ENCODE data around the gene NOTCH4. TPM values are rescaled to one million over a fixed set of nuclear protein-coding genes. Genes with fewer than 3 reads are reported as not detected.

The NOTCH4 gene
- total and polyA plus RNA-seq, 9 of the 15 experiments (the other 6 are each of a cell fraction or from before 2014, with no cell fraction given): 0.24 to 4.3 (median 1.7) TPM

DNA sequence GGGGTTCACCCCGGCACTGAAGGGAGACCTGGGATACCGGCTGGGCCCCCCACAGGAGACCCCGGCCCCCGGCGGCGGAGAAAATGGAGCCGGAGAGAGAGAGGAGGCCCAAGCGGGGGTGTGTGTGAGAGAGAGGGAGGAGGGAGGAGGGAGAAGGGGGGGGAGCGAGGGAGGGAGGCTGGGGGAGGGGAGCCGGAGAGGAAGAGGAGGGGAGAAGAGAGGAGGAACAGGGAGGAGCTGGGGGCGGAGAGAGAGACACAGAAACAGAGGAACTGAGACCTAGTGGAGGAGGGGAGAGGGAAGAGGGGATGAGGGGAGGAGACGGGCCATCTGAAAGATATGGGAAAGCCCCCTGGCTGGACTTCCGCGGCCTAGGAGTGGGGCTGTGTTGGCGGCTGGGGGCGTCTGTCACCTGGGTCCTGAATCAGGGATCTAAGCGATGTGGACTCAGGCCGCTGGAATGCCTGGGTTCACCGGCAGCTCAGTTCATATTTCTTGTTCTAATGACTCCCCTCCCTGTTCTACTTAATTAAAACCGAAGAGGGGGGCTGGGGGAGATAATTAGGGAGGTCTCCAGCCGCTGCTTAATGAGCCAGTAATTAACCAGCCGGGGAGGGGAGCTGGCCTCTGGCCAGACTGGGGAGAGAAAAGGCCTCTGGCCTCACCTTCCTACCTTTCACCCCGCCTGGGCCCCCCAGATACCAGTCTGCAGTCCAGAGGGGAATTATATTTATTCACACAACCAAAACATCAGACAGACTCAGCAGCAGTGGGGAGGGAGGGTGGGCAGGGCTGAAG is 33.6 kb downstream of the NOTCH4 start, which contains the start of gene PBX2 (continued):
- TF ChIP-seq SRSF9 (IDR thresholded peaks at IDR 0.05; ENCODE audit: borderline replicate concordance, low read depth, low read length) (no peak), ZNF668 (CRISPR knock-in tag; IDR thresholded peaks at IDR 0.05) (no peak), FUS (optimal IDR thresholded peaks at IDR 0.05; ENCODE audit: low read depth, low read length) (no peak), HNRNPLL (IDR thresholded peaks at IDR 0.05; ENCODE audit: low read depth, low read length, poor library complexity, severe bottlenecking) (no peak), ZFX (CRISPR knock-in tag; IDR thresholded peaks at IDR 0.05) (peak; percentile 72), ZNF146 (CRISPR knock-in tag; IDR thresholded peaks at IDR 0.05; ENCODE audit: unreplicated experiment) (no peak), ZNF766 (CRISPR knock-in tag; conservative IDR thresholded peaks at IDR 0.05) (0 out of 2 replicates have a peak, but pooled peaks have one; percentile 26), NEUROD1 (IDR thresholded peaks at IDR 0.05; ENCODE audit: borderline replicate concordance, low read depth, low read length, partially characterized antibody) (no peak), LARP7 (IDR thresholded peaks at IDR 0.05) (no peak), ZNF124 (CRISPR knock-in tag; IDR thresholded peaks at IDR 0.05) (no peak), GATAD2A (IDR thresholded peaks at IDR 0.05) (peak; percentile 96), HIVEP1 (CRISPR knock-in tag; IDR thresholded peaks at IDR 0.05) (no peak), FOSL1 (tag; conservative IDR thresholded peaks at IDR 0.05) (0 out of 2 replicates have a peak, but pooled peaks have one; percentile 29), KLF6 (CRISPR knock-in tag; IDR thresholded peaks at IDR 0.05; ENCODE audit: borderline replicate concordance) (0 out of 2 replicates have a peak, but pooled peaks have one; percentile 16), NR3C1 (CRISPR knock-in tag; IDR thresholded peaks at IDR 0.05) (no peak), ZNF311 (CRISPR knock-in tag; IDR thresholded peaks at IDR 0.05) (no peak), CC2D1A (IDR thresholded peaks at IDR 0.05) (no peak), ZNF354B (CRISPR knock-in tag; IDR thresholded peaks at IDR 0.05) (no peak), TAL1 (IDR thresholded peaks at IDR 0.05) (no peak), PHB2 (IDR thresholded peaks at IDR 0.05; ENCODE audit: low read depth) (no peak), ARNT (IDR thresholded peaks at IDR 0.05) (peak; percentile 31 to 70; a peak in 1 of 4 replicates), KAT7 (CRISPR knock-in tag; IDR thresholded peaks at IDR 0.05; ENCODE audit: borderline replicate concordance) (no peak), KDM5B (IDR thresholded peaks at IDR 0.05; ENCODE audit: insufficient replicate concordance, low read depth, low read length) (peak; percentile 14), RFX1 (IDR thresholded peaks at IDR 0.05) (no peak), DACH1 (IDR thresholded peaks at IDR 0.05; ENCODE audit: partially characterized antibody) (peak; percentile 87), RHOXF2B (CRISPR knock-in tag; conservative IDR thresholded peaks at IDR 0.05) (0 out of 2 replicates have a peak, but pooled peaks have one; percentile 9), RNF2 (IDR thresholded peaks at IDR 0.05) (no peak; the same call in 1 of the 2 replicates), PCBP2 (IDR thresholded peaks at IDR 0.05; ENCODE audit: low read depth, low read length, poor library complexity, severe bottlenecking) (no peak), MAFF (IDR thresholded peaks at IDR 0.05; ENCODE audit: low read length) (no peak)
- TF ChIP-seq, protein P1, sequence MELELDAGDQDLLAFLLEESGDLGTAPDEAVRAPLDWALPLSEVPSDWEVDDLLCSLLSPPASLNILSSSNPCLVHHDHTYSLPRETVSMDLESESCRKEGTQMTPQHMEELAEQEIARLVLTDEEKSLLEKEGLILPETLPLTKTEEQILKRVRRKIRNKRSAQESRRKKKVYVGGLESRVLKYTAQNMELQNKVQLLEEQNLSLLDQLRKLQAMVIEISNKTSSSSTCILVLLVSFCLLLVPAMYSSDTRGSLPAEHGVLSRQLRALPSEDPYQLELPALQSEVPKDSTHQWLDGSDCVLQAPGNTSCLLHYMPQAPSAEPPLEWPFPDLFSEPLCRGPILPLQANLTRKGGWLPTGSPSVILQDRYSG (tag; conservative IDR thresholded peaks at IDR 0.05; ENCODE audit: low read depth): no peak
- TF ChIP-seq, protein P2, sequence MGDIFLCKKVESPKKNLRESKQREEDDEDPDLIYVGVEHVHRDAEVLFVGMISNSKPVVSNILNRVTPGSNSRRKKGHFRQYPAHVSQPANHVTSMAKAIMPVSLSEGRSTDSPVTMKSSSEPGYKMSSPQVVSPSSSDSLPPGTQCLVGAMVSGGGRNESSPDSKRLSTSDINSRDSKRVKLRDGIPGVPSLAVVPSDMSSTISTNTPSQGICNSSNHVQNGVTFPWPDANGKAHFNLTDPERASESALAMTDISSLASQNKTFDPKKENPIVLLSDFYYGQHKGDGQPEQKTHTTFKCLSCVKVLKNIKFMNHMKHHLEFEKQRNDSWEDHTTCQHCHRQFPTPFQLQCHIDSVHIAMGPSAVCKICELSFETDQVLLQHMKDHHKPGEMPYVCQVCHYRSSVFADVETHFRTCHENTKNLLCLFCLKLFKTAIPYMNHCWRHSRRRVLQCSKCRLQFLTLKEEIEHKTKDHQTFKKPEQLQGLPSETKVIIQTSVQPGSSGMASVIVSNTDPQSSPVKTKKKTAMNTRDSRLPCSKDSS (IDR thresholded peaks at IDR 0.05; ENCODE audit: low read depth, partially characterized antibody): no peak

All from K562 (cell line).